ENCODE results near the gene ZNF764. TPM values are rescaled to one million over a fixed set of nuclear protein-coding genes. Genes with fewer than 3 reads are reported as not detected.
"Not testable (repeated sequence)": the region's sequence is repeated elsewhere in the genome, so short reads cannot be mapped to it uniquely, and the experiment has no call there.

Gene ZNF764
- total RNA-seq, 1 donor from 2014 or later, result 20.2 TPM

GRCh38 chr16:30551781-30552180, 6.4 kb downstream of the ZNF764 start:
- no peaks in the 10 kb centered on the region for H3K27me3 Mint-ChIP-seq
- no peak for DNase-seq (ENCODE audit: extremely low spot score, unreplicated experiment)
- no peak for TF ChIP-seq CTCF (conservative IDR thresholded peaks at IDR 0.05)
- H3K9me3 Mint-ChIP-seq, result no peaks in the 10 kb centered on the region
- H3K4me1 Mint-ChIP-seq (ENCODE audit: unreplicated experiment), result peaks cover 34% of the 10 kb centered on the region
- peaks cover 11% of the 10 kb centered on the region for H3K36me3 Mint-ChIP-seq
- H3K4me3 Mint-ChIP-seq, result peak overlapping the region; percentile 67
- peak overlapping the region; percentile 87 for H3K27ac Mint-ChIP-seq

DNA sequence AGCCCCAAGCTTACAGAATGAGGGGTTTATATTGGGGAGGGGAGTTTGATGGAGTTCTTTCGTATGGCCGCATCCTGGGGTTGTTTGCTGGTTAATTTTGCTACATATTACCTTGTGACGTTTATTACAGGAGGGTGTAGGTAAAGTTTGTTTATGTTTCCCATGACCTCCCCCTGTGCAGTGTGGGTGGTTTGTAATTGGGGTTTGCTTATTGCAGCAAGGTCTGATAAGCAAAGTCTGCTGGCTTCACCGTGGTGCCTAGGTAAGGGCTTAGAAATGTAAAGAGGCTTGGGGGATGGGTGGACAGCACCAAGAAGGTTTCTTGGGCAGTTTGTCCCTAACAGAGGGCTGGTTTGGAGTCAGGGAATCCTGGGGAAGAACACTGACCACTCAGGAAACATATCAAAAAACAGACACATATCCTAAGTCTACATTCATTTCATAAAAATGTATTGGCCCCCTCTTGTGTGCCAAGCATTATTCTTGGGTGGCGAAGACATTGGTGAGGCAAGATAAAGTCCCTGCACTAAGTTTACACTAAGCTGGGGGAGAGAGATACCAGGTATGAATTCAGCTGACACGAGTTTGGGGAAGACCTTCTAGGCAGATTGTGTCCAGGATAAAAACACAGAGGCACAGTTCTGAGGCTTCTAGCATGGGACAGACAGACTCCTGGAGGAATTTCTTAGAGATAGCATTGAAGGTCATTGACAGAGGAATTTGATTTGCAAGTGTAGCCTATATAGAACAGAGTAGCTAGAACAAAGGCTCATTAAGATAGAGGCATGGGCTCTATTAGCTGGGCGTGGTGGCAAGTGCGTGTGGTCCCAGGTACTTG, 9.5 kb downstream of the ZNF764 start:
- H3K4me3 Mint-ChIP-seq, result no peak overlapping the region
- H3K9me3 Mint-ChIP-seq, result no peaks in the 10 kb centered on the region
- no peaks in the 10 kb centered on the region for H3K27me3 Mint-ChIP-seq
- peak overlapping the region; percentile 76 for H3K27ac Mint-ChIP-seq
- peaks cover 7% of the 10 kb centered on the region for H3K36me3 Mint-ChIP-seq
- no peak for TF ChIP-seq CTCF (conservative IDR thresholded peaks at IDR 0.05)
- peaks cover 30% of the 10 kb centered on the region for H3K4me1 Mint-ChIP-seq (ENCODE audit: unreplicated experiment)
- no peak for DNase-seq (ENCODE audit: extremely low spot score, unreplicated experiment)

GRCh38 chr16:30546115-30546514, 12.1 kb downstream of the ZNF764 start:
- H3K36me3 Mint-ChIP-seq, result peaks cover 4% of the 10 kb centered on the region
- no peaks in the 10 kb centered on the region for H3K27me3 Mint-ChIP-seq
- peaks cover 23% of the 10 kb centered on the region for H3K4me1 Mint-ChIP-seq (ENCODE audit: unreplicated experiment)
- no peaks in the 10 kb centered on the region for H3K9me3 Mint-ChIP-seq
- no peak overlapping the region for H3K4me3 Mint-ChIP-seq
- no peak for TF ChIP-seq CTCF (conservative IDR thresholded peaks at IDR 0.05)
- no peak overlapping the region for H3K27ac Mint-ChIP-seq
- DNase-seq (ENCODE audit: extremely low spot score, unreplicated experiment), result no peak

DNA sequence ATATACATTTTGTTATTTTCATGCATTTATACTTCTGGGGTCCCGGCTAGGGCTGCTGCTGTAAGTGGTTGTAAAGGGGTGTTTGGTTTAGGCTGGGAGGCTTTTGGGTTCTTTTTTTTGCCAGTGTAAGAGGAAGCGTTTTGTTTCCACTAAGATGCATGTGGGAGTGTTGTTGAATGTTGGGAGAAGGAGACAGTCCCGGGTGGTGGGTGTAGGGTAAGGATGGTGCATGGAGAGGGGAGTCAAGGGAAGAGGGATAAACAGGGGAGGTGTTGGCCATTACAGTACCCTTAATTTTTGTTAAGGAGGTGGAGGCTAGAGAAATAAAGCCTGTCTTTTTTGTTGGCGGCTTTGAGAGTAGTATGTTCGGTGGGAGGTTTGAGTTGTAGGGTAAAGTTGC, 15.1 kb downstream of the ZNF764 start:
- Mint-ChIP-seq H3K27me3 (no peaks in the 10 kb centered on the region), H3K9me3 (no peaks in the 10 kb centered on the region), H3K4me1 (ENCODE audit: unreplicated experiment) (peaks cover 13% of the 10 kb centered on the region), H3K36me3 (peaks cover 4% of the 10 kb centered on the region), H3K27ac (no peak overlapping the region), H3K4me3 (no peak overlapping the region)
- no peak for TF ChIP-seq CTCF (conservative IDR thresholded peaks at IDR 0.05)
- no peak for DNase-seq (ENCODE audit: extremely low spot score, unreplicated experiment)

DNA sequence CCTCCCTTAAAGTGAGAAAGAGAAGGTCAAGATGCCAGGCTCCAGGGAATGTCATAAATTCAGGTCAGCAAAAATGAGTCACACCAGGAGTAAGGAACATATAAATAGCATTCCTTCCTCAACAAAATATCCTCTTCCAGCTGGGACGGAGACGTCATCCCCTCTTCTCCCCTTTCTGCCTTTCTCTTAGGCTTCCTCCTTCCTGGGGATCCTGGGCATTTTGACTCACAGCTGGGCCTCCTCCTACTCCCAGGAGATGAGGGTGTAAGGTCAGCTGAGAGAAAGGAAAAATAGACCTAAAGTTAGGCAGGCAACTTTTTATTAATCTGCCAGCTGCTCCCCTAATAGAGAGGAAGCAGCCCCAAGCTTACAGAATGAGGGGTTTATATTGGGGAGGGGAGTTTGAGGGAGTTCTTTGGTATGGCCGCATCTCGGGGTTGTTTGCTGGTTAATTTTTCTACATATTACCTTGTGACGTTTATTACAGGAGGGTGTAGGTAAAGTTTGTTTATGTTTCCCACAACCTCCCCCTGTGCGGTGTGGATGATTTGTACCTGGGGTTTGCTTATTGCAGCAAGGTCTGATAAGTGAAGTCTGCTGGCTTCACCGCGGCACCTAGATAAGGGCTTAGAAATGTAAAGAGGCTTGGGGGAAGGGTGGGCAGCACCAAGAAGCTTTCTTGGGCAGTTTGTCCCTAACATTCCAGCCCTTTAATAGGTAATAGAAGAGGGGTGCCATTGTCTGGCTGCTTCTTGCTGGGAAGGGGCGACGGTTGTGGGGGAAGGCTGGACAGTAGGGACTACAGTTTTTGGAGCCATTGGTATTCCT, 16.5 kb downstream of the ZNF764 start:
- TF ChIP-seq CTCF (conservative IDR thresholded peaks at IDR 0.05), result no peak
- no peaks in the 10 kb centered on the region for H3K9me3 Mint-ChIP-seq
- H3K4me3 Mint-ChIP-seq, result no peak overlapping the region
- no peak for DNase-seq (ENCODE audit: extremely low spot score, unreplicated experiment)
- H3K4me1 Mint-ChIP-seq (ENCODE audit: unreplicated experiment), result peaks cover 13% of the 10 kb centered on the region
- peaks cover 7% of the 10 kb centered on the region for H3K36me3 Mint-ChIP-seq
- no peak overlapping the region for H3K27ac Mint-ChIP-seq
- H3K27me3 Mint-ChIP-seq, result no peaks in the 10 kb centered on the region

- peaks cover 12% of the 10 kb centered on the region for H3K4me1 Mint-ChIP-seq (ENCODE audit: unreplicated experiment)
- H3K27me3 Mint-ChIP-seq; H3K9me3 Mint-ChIP-seq; H3K27ac Mint-ChIP-seq; H3K4me3 Mint-ChIP-seq; DNase-seq (ENCODE audit: extremely low spot score, unreplicated experiment); H3K36me3 Mint-ChIP-seq: not testable (repeated sequence)
These were observed 17.2 kb downstream of the ZNF764 start for GRCh38 chr16:30540916-30541464.

DNA sequence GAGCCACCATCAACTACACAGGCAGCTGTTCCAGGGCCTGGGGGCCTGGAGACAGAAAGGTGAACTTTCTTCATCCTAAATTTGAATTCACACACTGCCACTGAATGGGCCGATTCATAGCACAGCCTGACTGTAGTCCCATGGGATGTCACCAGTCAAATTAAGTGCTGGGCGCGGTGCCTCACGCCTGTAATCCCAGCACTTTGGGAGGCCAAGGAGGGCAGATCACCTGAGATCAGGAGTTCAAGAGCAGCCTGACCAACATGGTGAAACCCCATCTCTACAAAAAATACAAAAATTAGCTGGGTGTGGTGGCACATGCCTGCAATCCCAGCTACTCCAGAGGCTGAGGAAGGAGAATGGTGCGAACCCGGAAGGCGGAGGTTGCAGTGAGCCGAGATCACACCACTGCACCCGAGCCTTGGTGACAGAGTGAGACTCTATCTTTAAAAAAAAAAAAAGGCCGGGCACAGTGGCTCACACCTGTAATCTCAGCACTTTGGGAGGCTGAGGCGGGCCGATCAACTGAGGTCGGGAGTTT, 18.1 kb downstream of the ZNF764 start:
- H3K4me1 Mint-ChIP-seq (ENCODE audit: unreplicated experiment), result peaks cover 14% of the 10 kb centered on the region
- H3K27ac Mint-ChIP-seq, result peak overlapping the region; percentile 15
- peaks cover 12% of the 10 kb centered on the region for H3K36me3 Mint-ChIP-seq
- DNase-seq (ENCODE audit: extremely low spot score, unreplicated experiment); H3K4me3 Mint-ChIP-seq; H3K9me3 Mint-ChIP-seq; H3K27me3 Mint-ChIP-seq: not testable (repeated sequence)

Measured in type B pancreatic cell (in vitro differentiated cells).